Measurements from ENCODE around the gene PIK3R1.

The PIK3R1 gene

DNA sequence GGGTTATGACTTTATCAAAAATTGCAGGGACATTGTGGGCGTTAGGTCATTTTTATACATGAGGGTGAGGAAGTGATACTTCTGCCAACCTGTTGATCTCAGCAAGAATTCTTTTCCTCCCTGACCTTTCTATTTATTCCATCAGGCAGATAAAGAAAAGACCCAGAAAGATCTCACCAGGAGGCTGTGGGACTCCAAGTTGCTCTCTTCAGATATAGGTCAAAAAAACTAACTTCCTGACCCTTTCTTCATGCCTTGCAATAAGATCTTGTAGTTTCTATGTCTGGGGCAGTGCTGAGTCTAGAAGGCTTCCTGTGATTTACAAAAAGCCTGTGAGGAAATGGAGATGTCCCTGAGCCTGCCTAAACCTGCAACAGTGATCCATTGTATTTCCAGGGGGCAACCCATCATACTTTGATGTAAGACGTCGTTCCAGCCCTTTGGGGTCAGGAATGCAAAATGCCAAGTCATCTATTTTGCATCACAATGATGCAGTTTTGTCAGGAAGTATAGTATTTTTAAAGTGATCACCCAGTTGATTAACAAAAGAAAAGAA is 22.0 kb upstream of the PIK3R1 start:
- DNase-seq, result no peak

DNA sequence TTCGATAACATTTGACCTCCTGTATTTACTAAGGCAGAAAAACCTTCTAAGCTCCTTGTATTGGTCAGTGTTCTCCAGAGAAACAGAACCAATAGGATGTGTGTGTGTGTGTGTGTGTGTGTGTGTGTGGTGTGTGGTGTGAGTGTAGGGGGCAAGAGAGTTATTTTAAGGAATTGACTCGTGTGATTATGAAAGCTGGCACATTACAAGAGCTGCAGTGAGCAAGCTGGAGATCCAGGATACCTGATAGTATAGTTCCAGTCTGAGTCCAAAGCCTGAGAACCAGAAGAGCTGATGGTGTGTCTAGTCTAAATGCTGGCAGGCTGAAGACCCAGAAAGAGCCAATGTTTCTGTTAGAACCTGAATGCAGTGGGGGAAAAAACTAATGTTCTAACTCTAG is 21.2 kb upstream of the PIK3R1 start:
- DNase-seq, result no peak

DNA sequence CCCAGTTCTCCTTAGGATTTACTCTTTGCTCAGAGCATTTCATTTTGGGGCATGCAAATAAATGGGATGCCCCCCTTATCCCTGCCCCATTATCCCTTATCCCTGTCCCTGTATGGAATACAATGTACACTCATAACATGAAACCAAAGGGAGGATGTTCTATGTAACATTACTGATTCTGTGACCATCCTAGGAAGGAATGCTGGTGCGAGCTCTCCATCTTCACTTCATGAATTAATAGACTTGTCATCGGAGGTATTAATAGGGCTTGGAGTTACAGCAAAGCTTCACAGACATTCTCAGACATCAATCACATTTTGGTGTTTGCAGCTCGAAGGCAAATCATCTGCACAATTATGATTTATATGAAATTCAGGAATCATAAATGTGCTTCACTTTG is 20.4 kb upstream of the PIK3R1 start:
- DNase-seq, result no peak

DNA sequence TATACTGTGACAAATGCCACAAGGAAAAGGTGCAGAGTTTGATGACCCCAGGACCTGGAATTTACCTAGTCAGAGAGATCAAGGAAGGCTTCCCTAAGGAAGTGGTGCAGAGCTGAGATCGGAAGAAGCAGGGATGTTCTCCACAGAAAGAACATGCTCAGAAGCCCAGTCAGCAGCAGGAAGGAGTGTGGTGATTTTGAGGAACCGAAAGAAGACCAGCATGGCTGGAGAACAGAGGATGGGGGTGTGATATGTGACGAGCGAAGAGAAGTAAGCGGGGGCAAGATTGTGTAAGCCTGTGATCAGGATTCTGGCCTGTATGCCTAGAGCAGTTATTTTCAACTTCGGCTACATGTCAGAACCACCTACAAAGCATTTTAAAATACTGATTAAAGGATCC is 18.7 kb upstream of the PIK3R1 start:
- no peak for DNase-seq

DNA sequence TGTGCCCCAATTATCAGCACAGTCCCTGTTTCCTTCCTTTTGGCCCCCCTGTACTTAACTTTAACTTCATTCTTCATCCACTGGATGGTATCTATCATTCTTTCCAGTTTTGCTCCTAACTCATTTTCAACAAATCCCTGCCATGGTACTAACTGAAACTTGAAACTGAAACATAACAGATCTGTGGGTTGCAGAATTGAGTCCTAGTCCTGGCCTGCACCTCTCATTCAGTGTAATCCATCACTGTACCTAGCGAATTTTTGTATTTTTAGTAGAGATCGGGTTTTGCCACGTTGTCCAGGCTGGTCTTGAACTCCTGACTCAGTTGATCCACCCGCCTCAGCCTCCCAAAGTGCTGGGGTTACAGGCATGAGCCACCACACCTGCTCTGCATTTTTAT is 15.3 kb upstream of the PIK3R1 start:
- no peak for DNase-seq

DNA sequence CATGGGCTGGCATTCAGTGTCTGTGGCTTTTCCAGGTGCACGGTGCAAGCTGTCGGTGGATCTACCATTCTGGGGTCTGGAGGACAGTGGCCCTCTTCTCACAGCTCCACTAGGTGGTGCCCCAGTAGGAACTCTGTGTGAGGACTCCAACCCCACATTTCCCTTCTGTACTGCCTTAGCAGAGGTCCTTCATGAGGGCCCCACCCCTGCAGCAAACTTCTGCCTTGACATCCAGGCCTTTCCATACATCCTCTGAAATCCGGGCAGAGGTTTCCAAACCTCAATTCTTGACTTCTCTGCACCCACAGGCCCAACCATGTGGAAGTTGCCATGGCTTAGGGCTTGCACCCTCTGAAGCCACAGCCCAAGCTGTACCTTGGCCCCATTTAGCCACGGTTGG is 4.9 kb upstream of the PIK3R1 start:
- DNase-seq, result peak; percentile 30

DNA sequence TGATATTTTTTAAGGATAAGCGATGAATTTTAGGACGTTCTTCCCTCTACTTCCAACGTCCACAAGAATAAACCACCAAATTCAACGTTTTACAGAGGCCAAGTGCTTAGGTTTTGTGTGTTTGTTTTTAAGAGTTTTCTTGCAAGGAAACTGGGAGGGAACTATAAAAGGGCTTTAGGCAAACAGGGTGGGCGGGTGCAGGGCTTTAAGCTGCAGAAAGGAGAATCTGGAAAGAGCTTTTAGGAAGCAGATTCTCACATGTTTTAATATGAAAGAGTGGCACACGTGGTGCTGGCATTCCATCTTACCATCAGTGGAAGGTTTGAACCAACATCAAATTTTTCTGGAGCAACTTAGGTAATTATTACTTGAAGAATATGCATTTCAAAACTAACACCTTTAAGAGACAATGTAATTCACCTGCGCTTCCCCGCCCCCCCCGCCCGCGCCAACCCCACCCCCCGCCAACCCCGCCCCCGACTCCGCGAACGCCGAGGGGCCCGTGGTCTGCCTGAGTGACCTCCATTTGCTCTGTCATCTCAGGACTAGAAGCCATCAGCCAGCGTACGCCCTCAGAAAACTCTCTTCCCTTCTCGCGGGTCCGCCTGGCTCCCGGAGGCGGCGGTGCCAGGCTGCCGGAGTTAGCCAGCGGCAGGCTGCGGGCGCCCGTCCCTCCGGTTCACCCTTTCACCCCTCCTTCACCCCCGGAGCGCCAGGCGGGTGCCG is 911 bp upstream of the PIK3R1 start:
- peak; percentile 49 for DNase-seq

DNA sequence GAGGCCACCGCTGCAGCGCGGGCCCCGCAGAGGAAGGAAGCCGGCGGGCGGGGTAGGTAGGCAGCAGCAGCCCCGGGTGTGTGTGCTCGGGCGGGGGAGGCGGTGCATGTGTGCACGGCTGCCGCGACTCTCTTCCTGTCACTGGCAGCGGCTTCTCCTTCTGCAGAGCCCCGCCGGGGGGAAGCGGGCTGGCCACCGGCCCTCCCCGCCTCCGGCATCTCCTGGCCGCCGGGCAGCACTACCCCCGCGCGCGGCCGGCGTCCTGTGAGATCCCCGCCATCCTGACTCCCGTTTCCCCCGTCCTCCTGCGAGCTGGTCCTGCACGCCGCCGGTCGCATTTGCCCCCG is 315 bp downstream of the PIK3R1 start:
- DNase-seq, result peak; percentile 94

DNA sequence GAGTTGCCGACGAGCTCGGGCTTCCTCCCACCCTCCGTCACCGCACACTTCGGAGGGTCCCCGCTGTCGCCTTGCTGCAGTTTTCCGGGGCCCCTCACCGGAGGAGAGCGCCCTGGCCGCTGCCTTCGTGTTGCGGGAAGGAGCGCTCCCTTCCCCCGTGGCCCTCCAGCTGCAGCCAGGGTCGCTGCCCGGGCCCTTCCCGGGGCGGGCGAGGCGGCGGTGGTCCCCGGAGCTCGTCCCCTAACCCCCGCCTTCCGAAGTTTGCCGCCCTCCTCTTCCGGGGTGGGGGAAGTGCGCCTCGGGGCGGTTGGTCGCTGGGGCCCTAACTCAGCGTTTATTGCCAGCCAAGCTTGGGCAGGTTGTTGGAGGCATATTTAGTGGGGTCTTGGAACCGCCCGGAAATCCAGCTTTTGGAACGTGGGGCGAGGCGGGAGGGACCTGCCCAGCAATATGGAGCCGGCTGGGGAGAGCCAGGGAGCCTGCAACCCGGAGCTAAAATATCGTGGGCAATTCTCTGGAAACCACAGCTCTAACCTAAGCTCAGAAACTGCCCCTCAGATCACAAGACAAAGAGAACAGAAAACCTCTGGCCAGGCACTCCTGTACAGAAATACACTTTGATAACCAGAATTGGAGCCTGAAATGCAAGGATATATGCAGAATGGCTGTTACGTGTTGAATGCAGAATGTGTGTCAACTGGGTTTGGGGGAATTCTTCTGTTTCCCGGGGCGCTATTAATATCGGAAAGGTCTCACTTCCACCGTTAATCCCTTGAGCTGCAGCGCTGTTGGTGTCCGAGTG is 890 bp downstream of the PIK3R1 start:
- peak; percentile 72 for DNase-seq

DNA sequence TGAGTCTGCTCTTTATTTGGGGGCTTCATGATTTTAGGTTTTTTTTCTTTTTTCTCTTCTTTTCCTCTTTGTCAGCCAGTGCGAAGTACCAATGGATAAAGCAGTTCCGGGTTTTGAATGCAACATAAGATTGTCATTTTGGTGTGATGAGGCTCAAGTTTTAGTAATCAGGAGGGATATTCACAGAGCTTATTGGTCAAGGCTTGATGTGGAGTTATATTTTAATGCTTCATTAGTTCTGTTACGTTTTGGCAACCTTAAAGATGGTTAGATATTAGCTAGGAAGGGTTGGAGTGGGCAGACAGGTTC is 1.4 kb downstream of the PIK3R1 start:
- DNase-seq, result no peak

DNA sequence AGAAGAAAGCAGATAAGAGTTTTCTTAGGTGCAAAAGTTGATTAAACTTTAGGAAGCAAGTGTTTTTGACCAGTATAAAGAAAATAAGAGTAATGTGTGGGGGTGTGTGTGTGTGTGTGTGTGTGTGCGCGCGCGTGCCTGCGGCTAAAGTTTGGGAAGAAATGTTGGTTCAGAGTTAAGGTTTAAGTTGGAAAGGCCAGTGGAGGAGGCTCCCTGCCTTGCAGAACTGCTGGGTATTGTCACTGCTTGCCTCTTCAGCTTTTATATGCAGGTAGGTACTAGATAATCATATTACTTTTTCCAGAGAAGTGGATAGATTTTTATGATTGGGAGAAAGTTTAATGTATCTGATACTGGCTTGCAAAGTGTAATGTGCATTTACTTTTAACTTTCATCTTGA is 2.0 kb downstream of the PIK3R1 start:
- peak; percentile 14 for DNase-seq

DNA sequence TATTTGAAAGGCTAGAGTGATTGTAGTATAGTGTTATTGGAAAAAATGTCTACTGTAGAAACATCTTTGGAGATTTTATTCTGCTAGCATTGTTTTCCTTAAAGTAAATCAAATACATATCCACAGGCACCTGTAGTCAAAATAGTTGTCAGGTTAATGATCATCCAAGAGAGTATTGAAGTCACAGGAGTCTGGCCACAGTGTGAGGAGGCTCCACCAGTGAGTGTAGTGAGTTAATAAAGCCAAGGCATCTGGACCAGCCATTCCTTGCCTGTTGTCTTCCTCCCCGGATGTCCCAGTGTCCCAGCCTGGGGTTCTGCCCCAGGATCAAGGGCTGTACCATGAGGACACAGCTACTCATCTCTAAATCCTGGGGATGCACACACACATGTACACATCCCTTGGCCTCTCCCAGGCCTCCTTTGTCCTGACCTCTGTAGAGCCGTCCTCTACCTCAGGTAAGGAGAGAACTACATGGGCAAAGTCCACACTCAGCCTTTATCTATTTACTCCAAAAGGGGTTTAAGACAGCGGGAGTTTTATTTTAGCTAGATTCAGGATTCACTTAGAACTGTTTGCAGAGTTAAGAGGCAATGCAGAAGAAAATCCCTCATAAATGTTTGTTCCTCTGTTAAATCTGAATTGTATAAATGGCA is 3.7 kb downstream of the PIK3R1 start:
- DNase-seq, result peak; percentile 81

DNA sequence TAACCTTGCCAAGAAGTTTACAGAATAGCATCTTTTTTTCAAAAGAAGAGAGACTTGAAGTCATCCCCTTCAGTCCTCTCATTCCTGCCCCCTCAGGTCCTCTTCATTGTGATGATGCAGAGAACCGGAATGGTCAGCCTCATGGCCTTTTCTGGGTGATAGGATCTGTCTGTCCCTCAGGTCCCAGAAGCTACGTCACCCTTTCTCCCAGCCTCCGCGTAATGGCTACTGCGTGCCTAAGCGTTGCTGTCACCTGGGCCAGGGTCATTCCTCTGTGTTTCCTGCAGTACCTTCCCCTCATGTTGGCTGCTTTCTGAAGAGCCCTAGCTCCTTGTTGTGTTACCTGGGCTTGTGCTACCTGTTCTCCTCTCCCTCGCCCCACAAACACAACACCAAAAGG is 4.7 kb downstream of the PIK3R1 start:
- no peak for DNase-seq

DNA sequence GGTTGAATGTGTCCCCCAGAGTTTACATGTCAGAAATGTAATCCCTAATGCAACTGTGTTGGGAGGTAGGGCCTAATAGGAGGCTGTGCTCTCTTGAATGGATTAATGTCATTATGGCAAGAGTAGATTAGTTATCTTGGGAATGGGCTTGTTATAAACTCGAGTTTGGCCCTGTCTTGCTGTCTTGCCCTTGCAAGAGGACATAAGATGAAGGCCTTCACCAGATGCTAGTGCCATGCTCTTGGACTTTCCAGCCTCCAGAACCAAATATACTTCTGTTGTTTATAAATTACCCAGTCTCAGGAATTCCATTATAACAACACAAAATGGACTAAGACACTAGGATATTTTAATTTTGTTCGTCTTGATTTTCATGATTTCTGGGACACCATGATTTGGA is 5.4 kb downstream of the PIK3R1 start:
- no peak for DNase-seq

DNA sequence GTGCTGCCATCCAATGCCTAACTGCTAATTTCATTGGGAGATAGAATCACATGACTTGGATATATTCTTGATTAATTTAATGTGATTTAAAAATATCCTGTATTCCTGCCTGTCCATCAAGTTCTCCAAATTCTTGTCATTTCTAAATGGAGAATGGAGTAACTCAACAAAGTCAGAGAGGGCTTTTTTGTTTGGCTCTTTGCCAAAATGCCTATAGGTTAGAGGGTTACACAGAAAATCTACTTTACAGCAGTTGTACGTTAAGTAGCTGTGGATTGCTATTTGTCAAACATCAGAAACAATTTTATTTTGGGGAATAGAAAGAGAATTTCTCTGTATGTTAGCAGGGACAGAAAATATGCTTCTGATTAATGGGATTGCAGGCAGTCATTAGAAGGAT is 5.9 kb downstream of the PIK3R1 start:
- no peak for DNase-seq

DNA sequence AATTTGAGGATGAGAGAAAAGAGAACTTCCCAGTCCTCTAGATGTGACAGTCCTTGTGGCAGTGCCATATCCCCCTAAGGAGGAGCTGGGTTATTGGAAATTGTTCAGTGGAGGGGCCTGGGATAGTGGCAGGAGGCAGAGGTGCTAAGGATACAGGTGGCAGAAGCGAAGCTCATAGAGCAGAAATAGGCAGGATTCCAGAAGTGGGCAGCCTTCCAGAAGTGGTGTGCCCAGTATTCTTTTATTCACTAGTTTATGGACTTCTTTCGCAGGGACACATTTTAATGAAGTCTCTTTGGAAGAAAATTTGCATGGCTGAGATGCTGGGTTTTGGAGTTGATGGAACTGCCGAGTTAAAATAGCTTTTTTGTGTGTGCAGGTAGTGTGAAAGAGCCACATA is 6.8 kb downstream of the PIK3R1 start:
- no peak for DNase-seq

DNA sequence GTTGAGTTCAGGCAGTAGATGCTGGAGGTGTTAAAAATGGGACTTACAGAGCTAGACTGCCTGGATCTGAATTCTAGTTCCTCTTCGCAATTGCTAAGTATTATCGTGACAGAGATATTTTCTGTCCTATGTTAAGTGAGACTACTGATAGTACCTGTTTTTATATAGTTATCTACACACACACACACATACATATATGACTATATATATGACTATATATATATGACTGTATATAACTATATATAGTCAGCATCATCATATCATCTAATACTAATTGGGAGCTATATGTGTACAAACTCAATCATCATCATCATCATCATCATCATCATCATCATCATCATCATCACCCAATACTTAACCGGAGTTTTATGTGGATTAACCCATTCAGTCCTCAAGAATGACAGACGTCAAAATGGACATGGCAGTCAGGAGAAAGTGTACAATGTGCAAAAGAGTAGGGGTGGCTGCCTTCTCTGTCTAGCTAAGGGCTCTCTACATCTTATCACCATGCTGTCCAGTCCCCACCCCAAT is 7.3 kb downstream of the PIK3R1 start:
- DNase-seq, result no peak

DNA sequence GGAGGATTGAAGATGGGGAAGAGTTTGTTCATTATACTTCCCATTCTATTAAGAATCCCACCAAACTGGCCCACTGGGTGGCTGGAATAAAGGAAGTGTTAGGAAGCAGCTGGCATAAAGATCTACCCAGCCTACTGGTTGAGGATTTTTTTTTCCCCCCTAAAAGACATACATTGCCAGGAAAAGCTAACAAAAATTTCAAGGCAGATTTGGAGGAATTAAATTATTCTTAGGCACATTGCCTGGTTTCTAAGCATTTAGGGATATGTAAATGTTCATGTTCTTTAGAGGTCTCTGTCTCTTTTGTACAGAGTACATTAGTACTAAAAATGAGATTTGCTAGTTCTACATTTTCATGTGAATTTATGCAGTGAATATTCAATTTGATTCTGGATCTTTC is 8.3 kb downstream of the PIK3R1 start:
- DNase-seq, result no peak

DNA sequence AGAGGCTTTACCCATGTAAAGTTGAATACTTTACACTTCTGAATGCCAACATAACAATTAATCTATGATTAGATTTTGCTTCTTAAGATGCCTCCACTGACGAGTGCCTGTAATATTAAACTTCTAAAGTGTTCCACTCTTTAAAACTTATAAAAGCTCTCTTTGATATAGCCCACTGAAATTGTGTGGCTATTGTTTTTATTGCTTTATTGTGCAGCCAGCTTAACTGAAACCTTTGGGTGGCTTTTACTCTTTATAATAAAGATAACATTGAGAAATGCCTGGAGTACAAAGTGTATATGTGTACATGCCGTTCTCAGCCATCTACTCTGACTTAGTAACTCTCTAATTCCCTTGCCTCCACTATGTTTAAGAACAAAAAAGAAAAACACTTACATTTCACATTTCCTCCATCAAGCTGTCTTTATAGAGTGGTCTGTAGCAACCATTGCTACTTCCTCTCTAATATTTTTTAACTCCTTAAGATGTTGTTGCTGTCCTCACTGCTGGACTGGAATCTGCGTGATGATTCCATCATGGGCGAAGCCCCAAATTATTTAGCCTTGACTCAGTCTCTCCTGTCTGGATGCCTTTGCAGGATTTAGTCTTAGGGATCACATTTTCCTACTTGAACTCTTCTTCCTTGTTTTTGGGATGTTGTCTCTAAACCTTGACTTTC is 9.1 kb downstream of the PIK3R1 start:
- no peak for DNase-seq

DNA sequence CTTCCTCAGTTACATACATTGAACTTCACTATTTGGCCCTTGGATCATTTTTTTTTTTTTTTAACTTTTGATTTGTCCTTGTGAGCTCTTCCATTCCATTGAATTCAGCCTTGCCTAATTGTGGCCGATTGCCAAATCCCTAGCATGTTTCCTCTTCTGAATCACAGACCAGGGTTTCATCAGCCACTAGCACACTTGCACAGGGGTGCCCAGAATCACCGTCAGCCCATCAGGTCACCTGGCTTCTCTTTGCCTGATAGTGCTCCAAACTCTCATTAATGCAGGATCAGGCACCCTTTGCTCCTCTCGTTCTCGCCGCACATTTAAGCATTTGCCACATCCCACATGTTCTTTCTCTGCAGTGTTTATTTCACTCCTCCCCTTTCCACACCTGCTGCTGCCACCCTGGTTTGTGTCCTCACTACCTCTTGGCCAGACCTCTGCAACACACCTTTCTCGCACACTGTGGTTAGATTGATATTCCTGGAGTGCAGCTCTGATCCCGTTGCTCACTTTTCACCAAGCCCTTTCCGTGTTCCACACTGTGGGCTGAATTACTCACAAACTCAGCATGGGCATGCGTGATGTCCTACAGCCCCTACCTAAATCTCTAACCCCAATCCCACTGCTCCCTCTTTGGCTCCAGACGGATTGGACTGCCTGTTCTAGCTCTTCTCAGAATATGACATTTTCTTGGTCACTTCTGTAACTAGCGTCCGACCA is 9.8 kb downstream of the PIK3R1 start:
- no peak for DNase-seq

DNA sequence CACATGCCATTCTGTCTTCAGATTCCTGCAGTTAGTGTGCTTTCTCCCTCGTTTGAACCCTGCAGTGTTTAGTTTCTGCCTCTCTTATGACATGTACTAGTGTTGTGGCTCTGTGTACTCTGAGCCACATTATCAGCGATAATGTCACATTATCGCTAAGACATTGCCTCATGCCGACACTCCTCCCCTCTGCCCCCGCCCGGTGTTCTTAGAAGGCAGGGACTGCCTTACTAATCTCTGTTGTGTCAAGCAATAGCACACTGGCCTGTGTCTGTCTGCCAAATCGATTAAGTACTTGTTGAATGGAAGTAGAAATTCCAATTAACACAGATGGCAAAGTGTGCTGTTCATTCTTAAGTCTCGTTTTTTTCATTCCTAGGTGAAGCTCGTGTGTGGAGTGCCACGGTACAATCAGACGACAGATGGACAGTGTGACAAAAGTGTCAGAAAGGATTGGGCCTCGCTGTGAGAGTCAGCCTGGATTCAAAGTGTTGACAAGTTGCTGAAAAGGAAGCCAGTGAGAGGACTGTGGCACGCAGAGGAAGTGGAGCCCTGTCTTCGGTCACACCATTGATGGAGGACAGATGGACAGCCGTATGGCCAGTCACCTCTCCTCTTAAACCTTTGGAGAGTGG is 10.5 kb downstream of the PIK3R1 start:
- no peak for DNase-seq

DNA sequence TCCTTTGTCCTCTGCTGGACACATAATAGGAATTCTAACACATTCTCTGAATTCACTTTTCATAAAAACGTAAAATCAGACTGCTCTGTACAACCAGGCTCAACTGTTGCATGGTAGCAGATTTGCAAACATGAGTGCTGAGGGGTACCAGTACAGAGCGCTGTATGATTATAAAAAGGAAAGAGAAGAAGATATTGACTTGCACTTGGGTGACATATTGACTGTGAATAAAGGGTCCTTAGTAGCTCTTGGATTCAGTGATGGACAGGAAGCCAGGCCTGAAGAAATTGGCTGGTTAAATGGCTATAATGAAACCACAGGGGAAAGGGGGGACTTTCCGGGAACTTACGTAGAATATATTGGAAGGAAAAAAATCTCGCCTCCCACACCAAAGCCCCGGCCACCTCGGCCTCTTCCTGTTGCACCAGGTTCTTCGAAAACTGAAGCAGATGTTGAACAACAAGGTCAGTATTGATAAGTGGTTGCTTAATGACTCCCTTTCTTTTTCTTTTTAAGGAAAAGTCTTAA is 11.1 kb downstream of the PIK3R1 start:
- DNase-seq, result no peak

All from DMS53 (cell line).